Femur (tissue), 1 donor: ENCODE measurements around the gene CLK3.
A peak's percentile ranks its signal among the peaks of the same experiment; 100 is the strongest.
"Not testable (repeated sequence)": the region's sequence is repeated elsewhere in the genome, so short reads cannot be mapped to it uniquely, and the experiment has no call there.

ENCODE experiments used
- DNase-seq: peaks from one replicate; pipeline ENCODE4 v3.0.0-alpha.2; 2017

CLK3 gene

GRCh38 chr15:74646480-74646879, 30.8 kb downstream of the CLK3 start:
- no peak for DNase-seq

DNA sequence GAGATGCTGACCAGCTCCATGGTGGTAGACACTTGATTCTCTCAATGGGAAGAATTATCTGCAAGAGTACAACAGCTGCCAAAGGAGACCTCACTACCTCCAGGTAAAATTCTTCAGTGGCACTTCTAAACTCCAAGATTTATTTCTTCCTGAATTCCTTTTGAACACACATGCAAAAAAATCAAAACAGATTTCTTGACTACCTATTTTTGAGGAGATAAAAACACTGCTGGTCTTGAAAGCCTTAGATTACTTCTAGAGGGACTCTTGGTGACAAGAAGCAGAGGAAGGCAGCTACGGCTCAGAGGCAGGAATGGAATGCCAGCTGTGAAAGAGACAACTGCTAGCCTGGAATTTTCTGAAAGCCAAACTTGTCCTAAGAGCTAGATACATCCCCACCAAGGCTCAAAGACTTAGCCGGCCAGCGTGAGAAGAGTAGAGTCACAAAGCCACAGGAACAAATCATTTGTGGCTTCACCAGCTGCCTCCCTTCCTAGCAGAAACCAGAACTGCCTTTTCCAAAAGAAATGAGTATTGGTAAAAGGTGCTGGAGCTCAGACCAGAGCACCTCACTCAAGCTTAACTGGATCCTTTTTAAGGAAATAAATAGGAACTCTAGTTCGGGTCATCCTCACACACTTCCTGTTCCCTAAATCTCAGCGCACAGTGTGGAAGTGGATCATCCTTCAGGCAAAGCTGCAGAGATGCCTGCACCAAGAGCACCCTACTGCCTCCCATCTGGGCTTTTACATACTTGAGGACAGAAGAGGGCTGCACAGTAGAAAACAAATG, 32.6 kb downstream of the CLK3 start:
- DNase-seq: no peak

- DNase-seq: no peak
Measured at GRCh38 chr15:74651242-74651741, 35.7 kb downstream of the CLK3 start.

- peak; percentile 59 for DNase-seq
Measured at GRCh38 chr15:74653426-74654102, 37.9 kb downstream of the CLK3 start.

- DNase-seq: no peak
Measured at GRCh38 chr15:74655424-74655823, 39.8 kb downstream of the CLK3 start.

GRCh38 chr15:74656935-74657535, 41.4 kb downstream of the CLK3 start:
- no peak for DNase-seq

DNA sequence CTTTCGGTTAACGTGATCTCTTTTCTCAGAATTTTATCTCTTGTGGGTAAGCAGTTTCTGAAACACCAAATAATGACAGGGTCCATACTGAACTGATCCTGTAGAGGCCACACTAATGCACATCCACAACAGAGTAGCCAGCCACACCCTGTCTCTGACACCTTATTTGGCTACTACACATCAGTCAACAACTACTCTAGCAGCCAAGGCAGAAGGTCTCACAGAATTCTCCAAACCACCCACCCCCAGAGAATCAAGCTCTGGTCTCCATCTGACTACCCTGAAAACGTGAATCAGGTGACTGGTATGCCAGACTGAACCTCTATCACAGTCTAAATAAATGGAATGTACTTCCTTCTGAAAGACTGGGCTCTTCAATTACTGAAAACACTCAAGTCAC, 42.2 kb downstream of the CLK3 start:
- DNase-seq: no peak

DNA sequence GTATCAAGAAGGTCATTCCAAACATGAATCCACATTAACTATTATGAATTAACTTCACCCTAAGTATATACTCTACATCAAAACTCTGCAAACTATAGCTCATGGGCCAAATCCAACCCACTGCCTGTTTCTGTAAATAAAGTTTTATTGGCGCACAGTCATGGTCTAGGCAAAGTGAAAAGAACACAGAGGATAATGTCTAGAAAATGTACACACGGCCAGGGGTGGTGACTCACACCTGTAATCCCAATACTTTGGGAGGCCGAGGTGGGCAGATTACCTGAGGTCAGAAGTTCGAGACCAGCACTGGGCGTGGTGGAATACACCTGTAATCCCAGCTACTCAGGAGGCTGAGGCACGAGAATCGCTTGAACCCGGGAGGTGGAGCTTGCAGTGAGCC, 45.6 kb downstream of the CLK3 start:
- not testable (repeated sequence) for DNase-seq

- DNase-seq: no peak
Measured at GRCh38 chr15:74662064-74662860, 46.6 kb downstream of the CLK3 start.

DNA sequence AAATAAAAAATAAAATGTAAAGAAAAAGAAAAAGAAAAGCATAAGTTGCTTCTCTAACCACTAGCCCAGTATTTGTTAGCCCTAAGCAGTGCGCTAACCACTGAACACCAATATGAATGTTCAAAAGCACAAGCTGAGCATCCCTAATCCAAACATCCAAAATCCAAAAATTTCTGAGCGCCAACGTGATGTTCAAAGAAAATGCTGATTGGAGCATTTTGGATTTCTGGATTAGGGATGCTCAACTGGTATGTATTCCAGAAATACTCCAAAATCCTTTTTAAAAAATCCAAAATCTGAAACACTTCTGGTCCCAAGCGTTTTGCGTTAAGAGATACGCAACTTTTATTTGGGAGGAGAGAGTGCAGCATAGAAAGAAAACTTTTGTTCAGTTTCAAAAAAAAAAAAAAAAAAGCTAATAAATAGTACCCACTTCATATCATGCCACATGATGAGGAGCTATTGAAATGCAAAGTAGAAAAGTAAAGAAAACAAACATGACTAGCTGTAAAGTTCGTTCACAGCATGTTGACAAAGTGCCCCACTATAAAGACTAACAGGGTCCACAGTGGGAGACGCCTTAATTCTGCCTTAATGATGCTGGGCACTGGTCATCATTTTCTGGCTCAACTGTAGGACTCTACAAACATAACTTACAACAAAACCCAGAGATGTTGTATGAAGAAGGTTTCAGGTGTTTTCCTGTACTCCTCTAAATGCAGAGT, 47.8 kb downstream of the CLK3 start:
- DNase-seq: no peak

- no peak for DNase-seq
Measured at GRCh38 chr15:74664028-74664616, 48.5 kb downstream of the CLK3 start.

GRCh38 chr15:74664670-74665069, 49.0 kb downstream of the CLK3 start:
- no peak for DNase-seq

GRCh38 chr15:74667975-74668374, 52.3 kb downstream of the CLK3 start:
- DNase-seq: no peak

GRCh38 chr15:74669627-74670026, 54.0 kb downstream of the CLK3 start:
- no peak for DNase-seq

DNA sequence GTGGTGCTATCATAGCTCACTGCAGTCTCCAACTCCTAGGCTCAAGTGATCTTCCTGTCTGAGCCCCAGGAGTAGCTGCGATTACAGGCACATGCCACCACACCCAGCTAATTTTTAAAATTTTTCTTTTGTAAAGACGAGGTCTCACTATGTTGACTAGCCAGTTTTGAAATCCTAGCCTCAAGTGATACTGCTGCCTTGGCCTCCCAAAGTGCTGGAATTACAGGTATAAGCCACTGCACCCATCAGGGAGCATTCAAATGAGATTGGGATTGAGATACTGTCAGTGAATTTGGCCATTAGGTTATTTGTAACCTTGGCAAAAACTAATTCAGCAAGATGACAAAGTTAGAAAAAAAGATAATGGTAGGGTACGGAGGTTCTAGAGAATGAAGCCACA, 58.5 kb downstream of the CLK3 start:
- DNase-seq: no peak

DNA sequence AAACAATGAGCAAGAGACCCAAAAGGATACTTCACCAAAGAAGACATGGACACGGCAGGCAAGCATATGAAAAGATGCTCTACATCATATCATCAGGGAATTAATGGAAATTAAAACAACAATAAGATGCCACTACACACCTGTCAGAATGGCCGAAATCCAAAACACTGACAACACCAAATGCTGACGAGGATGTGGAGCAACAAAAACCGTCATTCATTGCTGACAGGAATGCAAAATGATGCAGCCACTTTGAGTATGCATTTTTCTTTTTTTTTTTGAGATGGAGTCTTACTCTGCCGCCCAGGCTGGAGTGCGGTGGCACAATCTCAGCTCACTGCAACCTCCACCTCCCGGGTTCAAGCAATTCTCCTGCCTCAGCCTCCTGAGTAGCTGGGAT, 61.2 kb downstream of the CLK3 start:
- DNase-seq: no peak
